ENCODE measurements around the gene MYDGF. TPM values are rescaled to one million over a fixed set of nuclear protein-coding genes. Genes with fewer than 3 reads are reported as not detected.

Gene MYDGF
- total RNA-seq, 1 experiment from 2014 or later, result 30.8 TPM

DNA sequence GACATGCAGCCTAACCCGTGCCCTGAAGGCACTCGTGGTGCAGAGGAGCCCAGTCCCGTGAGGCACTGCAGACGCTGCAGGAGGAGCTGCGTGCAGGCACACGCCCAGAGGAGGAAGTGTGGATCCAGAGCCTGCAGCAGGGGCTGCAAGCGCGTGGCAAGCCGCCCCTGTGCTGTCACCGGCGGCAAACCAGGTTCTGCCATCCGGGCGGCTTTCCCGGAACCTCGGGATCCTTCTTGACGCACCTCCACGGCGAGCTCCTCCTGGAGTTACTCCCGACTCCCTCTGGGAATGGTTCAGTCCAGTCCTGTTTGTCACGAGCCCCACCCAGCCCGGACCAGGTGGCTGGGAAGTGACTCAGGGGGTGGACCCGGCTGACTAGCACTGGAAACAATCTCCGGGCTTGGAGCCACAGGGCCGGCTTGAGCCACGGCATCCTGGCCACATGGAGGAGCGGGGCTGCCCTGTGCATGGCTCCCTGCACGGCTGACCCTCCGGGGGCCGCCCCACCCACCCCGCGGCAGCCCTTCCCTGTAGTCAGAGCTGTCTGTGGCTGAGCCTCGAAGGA, 43.3 kb upstream of the MYDGF start:
- Histone ChIP-seq H2AFZ (ENCODE audit: low read length) (no peak overlapping the region), H3K4me2 (ENCODE audit: low read depth, low read length, poor library complexity, severe bottlenecking) (no peak overlapping the region), H3K9me2 (replicated peaks; ENCODE audit: insufficient read depth, low read length) (no peaks in the 10 kb centered on the region), H3K4me1 (ENCODE audit: low read length) (no peaks in the 10 kb centered on the region), H3K9me3 (ENCODE audit: low read length) (no peaks in the 10 kb centered on the region), H3K27me3 (ENCODE audit: low read length) (no peaks in the 10 kb centered on the region), H3K27ac (ENCODE audit: low read length) (no peak overlapping the region), H3K9ac (ENCODE audit: low read length) (no peak overlapping the region), H4K20me1 (ENCODE audit: insufficient read depth, low read depth, low read length) (no peaks in the 10 kb centered on the region), H3K36me3 (ENCODE audit: insufficient read depth, low read length) (peaks cover 5% of the 10 kb centered on the region; the same call in 1 of the 2 replicates), H3K79me2 (ENCODE audit: low read length) (no peaks in the 10 kb centered on the region), H3K4me3 (ENCODE audit: low read length) (no peak overlapping the region)
- DNase-seq, result no peak

DNA sequence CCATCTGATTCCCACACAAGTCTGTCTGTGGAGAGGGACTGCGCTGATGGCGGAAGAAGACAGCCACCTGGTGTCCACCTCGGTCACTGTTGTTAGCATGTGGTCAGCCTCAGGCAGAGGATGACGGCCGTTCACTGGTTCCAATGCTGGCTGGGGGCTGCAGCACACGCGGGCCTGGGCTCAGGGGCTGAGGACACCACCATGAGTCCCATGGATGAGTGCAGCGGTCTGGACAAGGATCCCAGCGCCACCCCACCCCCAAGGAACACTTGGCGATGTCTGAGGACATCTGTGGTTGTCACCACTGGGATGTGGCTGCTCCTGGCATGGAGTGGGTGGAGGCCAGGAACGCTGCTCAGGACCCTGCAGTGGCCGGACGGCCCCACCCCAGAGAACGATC, 42.6 kb upstream of the MYDGF start:
- H3K9me2 ChIP-seq (replicated peaks; ENCODE audit: insufficient read depth, low read length), result no peaks in the 10 kb centered on the region
- no peak overlapping the region for H3K27ac ChIP-seq (ENCODE audit: low read length)
- H3K4me1 ChIP-seq (ENCODE audit: low read length), result no peaks in the 10 kb centered on the region
- H3K9ac ChIP-seq (ENCODE audit: low read length), result no peak overlapping the region
- H3K9me3 ChIP-seq (ENCODE audit: low read length), result no peaks in the 10 kb centered on the region
- H3K4me2 ChIP-seq (ENCODE audit: low read depth, low read length, poor library complexity, severe bottlenecking), result no peak overlapping the region
- no peak overlapping the region for H2AFZ ChIP-seq (ENCODE audit: low read length)
- no peak for DNase-seq
- no peaks in the 10 kb centered on the region for H3K79me2 ChIP-seq (ENCODE audit: low read length)
- H3K27me3 ChIP-seq (ENCODE audit: low read length), result no peaks in the 10 kb centered on the region
- H4K20me1 ChIP-seq (ENCODE audit: insufficient read depth, low read depth, low read length), result no peaks in the 10 kb centered on the region
- H3K36me3 ChIP-seq (ENCODE audit: insufficient read depth, low read length), result peaks cover 5% of the 10 kb centered on the region; the same call in 1 of the 2 replicates
- H3K4me3 ChIP-seq (ENCODE audit: low read length), result no peak overlapping the region

DNA sequence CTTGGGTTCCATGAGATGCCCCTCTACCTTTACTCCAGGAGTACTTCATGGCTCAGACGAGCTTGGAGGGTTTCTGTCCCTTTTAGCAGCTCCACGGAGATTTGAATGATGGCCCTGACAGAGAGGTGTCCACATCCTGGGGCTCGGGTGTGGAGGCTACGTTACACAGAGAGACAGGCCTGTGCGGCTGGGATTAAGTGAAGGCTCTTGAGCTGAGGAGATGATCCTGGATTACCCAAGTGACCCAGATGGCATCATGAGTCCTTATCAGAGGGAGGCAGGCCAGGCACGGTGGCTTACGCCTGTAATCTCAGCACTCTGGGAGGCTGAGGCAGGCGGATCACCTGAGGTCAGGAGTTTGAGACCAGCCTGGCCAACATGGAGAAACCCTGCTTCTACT, 41.1 kb upstream of the MYDGF start:
- Histone ChIP-seq H3K4me1 (ENCODE audit: low read length) (no peaks in the 10 kb centered on the region), H3K9ac (ENCODE audit: low read length) (no peak overlapping the region), H3K9me2 (replicated peaks; ENCODE audit: insufficient read depth, low read length) (no peaks in the 10 kb centered on the region), H3K27me3 (ENCODE audit: low read length) (no peaks in the 10 kb centered on the region), H3K36me3 (ENCODE audit: insufficient read depth, low read length) (peaks cover 5% of the 10 kb centered on the region; the same call in 1 of the 2 replicates), H3K79me2 (ENCODE audit: low read length) (no peaks in the 10 kb centered on the region), H4K20me1 (ENCODE audit: insufficient read depth, low read depth, low read length) (no peaks in the 10 kb centered on the region), H3K4me2 (ENCODE audit: low read depth, low read length, poor library complexity, severe bottlenecking) (no peak overlapping the region), H3K4me3 (ENCODE audit: low read length) (no peak overlapping the region), H3K27ac (ENCODE audit: low read length) (no peak overlapping the region), H2AFZ (ENCODE audit: low read length) (no peak overlapping the region), H3K9me3 (ENCODE audit: low read length) (no peaks in the 10 kb centered on the region)
- DNase-seq, result no peak

DNA sequence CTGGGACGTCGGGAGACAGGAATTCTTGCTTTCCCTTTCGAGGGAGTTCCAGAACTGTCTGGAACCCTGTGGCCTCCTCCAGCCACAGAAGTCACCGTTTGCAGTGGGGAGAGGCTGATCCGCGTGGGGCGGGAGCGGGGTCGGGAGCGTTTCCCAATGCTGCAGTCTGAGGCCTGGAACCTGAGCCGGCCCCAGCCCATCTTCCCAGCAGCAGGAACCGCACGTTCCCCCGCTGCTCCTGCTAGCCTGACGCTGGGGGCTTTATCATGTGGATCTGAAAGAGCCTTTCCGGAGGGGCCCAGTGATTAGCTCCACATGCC, 40.1 kb upstream of the MYDGF start:
- Histone ChIP-seq H2AFZ (ENCODE audit: low read length) (no peak overlapping the region), H3K36me3 (ENCODE audit: insufficient read depth, low read length) (peaks cover 3% of the 10 kb centered on the region; the same call in 1 of the 2 replicates), H3K4me3 (ENCODE audit: low read length) (no peak overlapping the region), H4K20me1 (ENCODE audit: insufficient read depth, low read depth, low read length) (no peaks in the 10 kb centered on the region), H3K9ac (ENCODE audit: low read length) (no peak overlapping the region), H3K4me1 (ENCODE audit: low read length) (no peaks in the 10 kb centered on the region), H3K27ac (ENCODE audit: low read length) (no peak overlapping the region), H3K4me2 (ENCODE audit: low read depth, low read length, poor library complexity, severe bottlenecking) (no peak overlapping the region), H3K79me2 (ENCODE audit: low read length) (no peaks in the 10 kb centered on the region), H3K9me2 (replicated peaks; ENCODE audit: insufficient read depth, low read length) (no peaks in the 10 kb centered on the region), H3K9me3 (ENCODE audit: low read length) (no peaks in the 10 kb centered on the region), H3K27me3 (ENCODE audit: low read length) (no peaks in the 10 kb centered on the region)
- DNase-seq, result no peak

- no peak overlapping the region for H2AFZ ChIP-seq (ENCODE audit: low read length)
- H3K27me3 ChIP-seq (ENCODE audit: low read length), result no peaks in the 10 kb centered on the region
- H3K9ac ChIP-seq (ENCODE audit: low read length), result no peak overlapping the region
- no peak overlapping the region for H3K4me3 ChIP-seq (ENCODE audit: low read length)
- no peak overlapping the region for H3K27ac ChIP-seq (ENCODE audit: low read length)
- DNase-seq, result no peak
- no peaks in the 10 kb centered on the region for H3K9me3 ChIP-seq (ENCODE audit: low read length)
- H3K36me3 ChIP-seq (ENCODE audit: insufficient read depth, low read length), result 0 out of 2 replicates have a peak, but pooled peaks cover 2% of the 10 kb centered on the region
- H3K9me2 ChIP-seq (replicated peaks; ENCODE audit: insufficient read depth, low read length), result no peaks in the 10 kb centered on the region
- H3K79me2 ChIP-seq (ENCODE audit: low read length), result no peaks in the 10 kb centered on the region
- H3K4me1 ChIP-seq (ENCODE audit: low read length), result no peaks in the 10 kb centered on the region
- no peak overlapping the region for H3K4me2 ChIP-seq (ENCODE audit: low read depth, low read length, poor library complexity, severe bottlenecking)
- H4K20me1 ChIP-seq (ENCODE audit: insufficient read depth, low read depth, low read length), result no peaks in the 10 kb centered on the region
These were observed 39.5 kb upstream of the MYDGF start for GRCh38 chr19:4709440-4710280.

GRCh38 chr19:4707956-4708650, 38.0 kb upstream of the MYDGF start:
- Histone ChIP-seq H3K27ac (ENCODE audit: low read length) (no peak overlapping the region), H3K9ac (ENCODE audit: low read length) (no peak overlapping the region), H3K36me3 (ENCODE audit: insufficient read depth, low read length) (0 out of 2 replicates have a peak, but pooled peaks cover 2% of the 10 kb centered on the region), H3K79me2 (ENCODE audit: low read length) (no peaks in the 10 kb centered on the region), H3K4me2 (ENCODE audit: low read depth, low read length, poor library complexity, severe bottlenecking) (no peak overlapping the region), H3K27me3 (ENCODE audit: low read length) (no peaks in the 10 kb centered on the region), H2AFZ (ENCODE audit: low read length) (no peak overlapping the region), H4K20me1 (ENCODE audit: insufficient read depth, low read depth, low read length) (no peaks in the 10 kb centered on the region), H3K4me3 (ENCODE audit: low read length) (no peak overlapping the region), H3K4me1 (ENCODE audit: low read length) (no peaks in the 10 kb centered on the region), H3K9me2 (replicated peaks; ENCODE audit: insufficient read depth, low read length) (no peaks in the 10 kb centered on the region), H3K9me3 (ENCODE audit: low read length) (no peaks in the 10 kb centered on the region)
- DNase-seq, result no peak

DNA sequence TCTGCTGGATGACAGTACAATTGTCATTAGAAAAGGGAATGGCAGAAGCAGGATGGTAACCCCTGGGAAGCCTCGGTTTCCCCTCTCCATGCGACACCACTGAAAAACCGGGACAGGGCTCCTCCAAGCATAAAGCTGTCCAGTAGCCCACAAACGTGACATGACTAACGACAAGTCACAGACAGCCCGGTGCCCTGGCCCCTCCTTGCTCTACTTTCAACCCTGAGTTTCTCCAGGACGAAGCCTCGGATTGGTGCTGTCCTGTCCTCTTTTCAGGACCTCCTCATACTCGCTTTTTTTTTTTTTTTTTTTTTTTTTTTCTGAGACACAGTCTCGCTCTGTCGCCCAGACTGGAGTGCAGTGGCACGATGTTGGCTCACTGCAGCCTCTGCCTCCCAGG, 37.2 kb upstream of the MYDGF start:
- no peak overlapping the region for H3K9ac ChIP-seq (ENCODE audit: low read length)
- no peaks in the 10 kb centered on the region for H3K79me2 ChIP-seq (ENCODE audit: low read length)
- no peak for DNase-seq
- H3K36me3 ChIP-seq (ENCODE audit: insufficient read depth, low read length), result 0 out of 2 replicates have a peak, but pooled peaks cover 2% of the 10 kb centered on the region
- H3K4me1 ChIP-seq (ENCODE audit: low read length), result no peaks in the 10 kb centered on the region
- no peaks in the 10 kb centered on the region for H3K9me3 ChIP-seq (ENCODE audit: low read length)
- H3K9me2 ChIP-seq (replicated peaks; ENCODE audit: insufficient read depth, low read length), result no peaks in the 10 kb centered on the region
- no peak overlapping the region for H3K4me2 ChIP-seq (ENCODE audit: low read depth, low read length, poor library complexity, severe bottlenecking)
- H3K27me3 ChIP-seq (ENCODE audit: low read length), result no peaks in the 10 kb centered on the region
- H2AFZ ChIP-seq (ENCODE audit: low read length), result no peak overlapping the region
- H3K27ac ChIP-seq (ENCODE audit: low read length), result no peak overlapping the region
- no peaks in the 10 kb centered on the region for H4K20me1 ChIP-seq (ENCODE audit: insufficient read depth, low read depth, low read length)
- H3K4me3 ChIP-seq (ENCODE audit: low read length), result no peak overlapping the region

GRCh38 chr19:4705413-4706131, 35.4 kb upstream of the MYDGF start:
- no peaks in the 10 kb centered on the region for H3K9me2 ChIP-seq (replicated peaks; ENCODE audit: insufficient read depth, low read length)
- H3K9me3 ChIP-seq (ENCODE audit: low read length), result no peaks in the 10 kb centered on the region
- no peak overlapping the region for H2AFZ ChIP-seq (ENCODE audit: low read length)
- 0 out of 2 replicates have a peak, but pooled peaks cover 9% of the 10 kb centered on the region for H3K36me3 ChIP-seq (ENCODE audit: insufficient read depth, low read length)
- H3K27me3 ChIP-seq (ENCODE audit: low read length), result no peaks in the 10 kb centered on the region
- no peak overlapping the region for H3K4me3 ChIP-seq (ENCODE audit: low read length)
- H3K27ac ChIP-seq (ENCODE audit: low read length), result no peak overlapping the region
- H3K79me2 ChIP-seq (ENCODE audit: low read length), result no peaks in the 10 kb centered on the region
- no peaks in the 10 kb centered on the region for H3K4me1 ChIP-seq (ENCODE audit: low read length)
- no peaks in the 10 kb centered on the region for H4K20me1 ChIP-seq (ENCODE audit: insufficient read depth, low read depth, low read length)
- no peak for DNase-seq
- no peak overlapping the region for H3K9ac ChIP-seq (ENCODE audit: low read length)
- H3K4me2 ChIP-seq (ENCODE audit: low read depth, low read length, poor library complexity, severe bottlenecking), result no peak overlapping the region
